RWPE2 (cell line): Measurements from ENCODE around the gene VSTM2A.

Experiments used
- ATAC-seq: fragments of 200-7000 bp; cut with Tn5 transposase; 3 replicates; pipeline ENCODE4 v1.9.1; 2021; ENCODE audit warnings: low read depth
- DNase-seq: peaks from one replicate; pipeline ENCODE4 v3.0.0-alpha.2; 2020; ENCODE audit warnings: low spot score
- H3K27ac ChIP-seq: fragments of 450-650 bp; 2 replicates; pipeline ENCODE4 v1.5.1; 2017; ENCODE audit warnings: mild to moderate bottlenecking; ENCODE audit not compliant: poor library complexity, severe bottlenecking
- H3K27me3 ChIP-seq: fragments of 250-450 bp; sonication (Bioruptor Pico); 2 replicates; pipeline ENCODE4 v1.5.1; 2021; ENCODE audit warnings: mild to moderate bottlenecking, moderate library complexity; ENCODE audit not compliant: insufficient read depth, poor library complexity, severe bottlenecking
- H3K36me3 ChIP-seq: fragments of 250-450 bp; sonication (Bioruptor Pico); 2 replicates; pipeline ENCODE4 v1.5.1; 2020; ENCODE audit warnings: low read depth, mild to moderate bottlenecking, moderate library complexity
- H3K4me1 ChIP-seq: fragments of 250-450 bp; sonication (Bioruptor Pico); 2 replicates; pipeline ENCODE4 v1.5.1; 2021; ENCODE audit warnings: mild to moderate bottlenecking, moderate library complexity; ENCODE audit not compliant: insufficient read depth, poor library complexity, severe bottlenecking
- H3K4me3 ChIP-seq: fragments of 250-450 bp; sonication (Bioruptor Pico); 2 replicates; pipeline ENCODE4 v1.5.1; 2021; ENCODE audit warnings: mild to moderate bottlenecking, moderate library complexity; ENCODE audit not compliant: severe bottlenecking
- H3K9me3 ChIP-seq: fragments of 250-450 bp; sonication (Bioruptor Pico); 2 replicates; pipeline ENCODE4 v1.5.1; 2021; ENCODE audit warnings: mild to moderate bottlenecking, moderate library complexity; ENCODE audit not compliant: severe bottlenecking
- TF ChIP-seq, protein P1 (sequence below): fragments of 450-650 bp; IDR thresholded peaks from one replicate; pipeline ENCODE4 v1.5.1; 2017; ENCODE audit warnings: mild to moderate bottlenecking, moderate library complexity; ENCODE audit not compliant: poor library complexity, severe bottlenecking

Gene VSTM2A

DNA sequence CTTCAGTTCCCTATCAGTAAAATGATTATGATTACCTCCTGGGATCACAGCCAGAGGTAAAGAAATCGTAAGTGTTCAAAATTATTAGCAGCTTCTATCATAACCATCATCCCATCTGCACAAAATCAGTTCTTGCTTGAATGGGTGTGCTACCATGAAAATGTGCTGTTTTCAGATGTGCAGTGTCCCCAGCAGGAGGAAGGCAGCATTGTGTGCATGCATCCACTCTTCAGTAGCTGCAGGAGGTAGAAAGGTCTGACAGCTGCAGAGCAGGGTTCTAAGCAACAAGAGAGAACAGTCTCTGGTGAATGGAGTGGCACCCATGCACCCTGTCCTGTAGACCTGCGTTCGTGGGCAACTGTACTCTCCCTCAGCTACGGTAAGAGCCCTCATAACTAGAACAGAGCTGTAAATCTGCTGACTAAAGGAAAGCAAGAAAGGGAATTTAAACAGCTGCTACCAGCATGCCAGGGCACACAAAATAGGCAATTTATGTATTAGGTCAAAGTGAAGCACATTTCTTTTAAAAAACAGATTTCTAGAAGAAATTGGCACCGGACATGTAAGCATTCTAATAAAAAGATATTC lies 21.2 kb downstream of the VSTM2A start:
- H3K27me3 ChIP-seq, result peaks cover 13% of the 10 kb centered on the region
- H3K9me3 ChIP-seq, result no peaks in the 10 kb centered on the region
- no peaks in the 10 kb centered on the region for H3K4me1 ChIP-seq
- H3K27ac ChIP-seq, result no peak overlapping the region
- H3K4me3 ChIP-seq, result no peak overlapping the region
- DNase-seq (no peak), ATAC-seq (no peak)
- TF ChIP-seq, protein P1, sequence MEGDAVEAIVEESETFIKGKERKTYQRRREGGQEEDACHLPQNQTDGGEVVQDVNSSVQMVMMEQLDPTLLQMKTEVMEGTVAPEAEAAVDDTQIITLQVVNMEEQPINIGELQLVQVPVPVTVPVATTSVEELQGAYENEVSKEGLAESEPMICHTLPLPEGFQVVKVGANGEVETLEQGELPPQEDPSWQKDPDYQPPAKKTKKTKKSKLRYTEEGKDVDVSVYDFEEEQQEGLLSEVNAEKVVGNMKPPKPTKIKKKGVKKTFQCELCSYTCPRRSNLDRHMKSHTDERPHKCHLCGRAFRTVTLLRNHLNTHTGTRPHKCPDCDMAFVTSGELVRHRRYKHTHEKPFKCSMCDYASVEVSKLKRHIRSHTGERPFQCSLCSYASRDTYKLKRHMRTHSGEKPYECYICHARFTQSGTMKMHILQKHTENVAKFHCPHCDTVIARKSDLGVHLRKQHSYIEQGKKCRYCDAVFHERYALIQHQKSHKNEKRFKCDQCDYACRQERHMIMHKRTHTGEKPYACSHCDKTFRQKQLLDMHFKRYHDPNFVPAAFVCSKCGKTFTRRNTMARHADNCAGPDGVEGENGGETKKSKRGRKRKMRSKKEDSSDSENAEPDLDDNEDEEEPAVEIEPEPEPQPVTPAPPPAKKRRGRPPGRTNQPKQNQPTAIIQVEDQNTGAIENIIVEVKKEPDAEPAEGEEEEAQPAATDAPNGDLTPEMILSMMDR, result no peak
- no peaks in the 10 kb centered on the region for H3K36me3 ChIP-seq

DNA sequence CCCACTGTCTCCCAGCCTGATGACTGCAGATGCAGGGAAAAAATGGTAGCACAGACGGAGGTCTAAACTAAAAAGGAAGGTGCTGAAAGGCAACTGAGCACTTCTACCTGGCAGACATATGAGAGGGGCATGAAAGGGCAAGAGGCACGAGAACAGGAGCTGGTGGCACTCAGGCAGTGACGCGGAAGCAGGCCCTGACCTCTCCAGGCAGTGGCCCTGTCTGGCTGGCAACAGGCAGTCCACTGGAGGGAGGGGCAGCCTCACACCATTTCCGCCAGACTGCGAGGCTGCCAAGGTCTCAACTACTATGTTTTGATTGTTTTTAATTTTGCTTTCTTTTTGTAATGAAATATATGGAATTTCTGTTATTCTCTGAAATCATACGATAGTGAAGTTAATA lies 23.3 kb downstream of the VSTM2A start:
- H3K9me3 ChIP-seq, result no peaks in the 10 kb centered on the region
- H3K4me3 ChIP-seq, result no peak overlapping the region
- peaks cover 23% of the 10 kb centered on the region for H3K27me3 ChIP-seq
- ATAC-seq, result no peak
- H3K27ac ChIP-seq, result no peak overlapping the region
- no peak for DNase-seq
- no peaks in the 10 kb centered on the region for H3K4me1 ChIP-seq
- TF ChIP-seq, protein P1, result no peak
- no peaks in the 10 kb centered on the region for H3K36me3 ChIP-seq

DNA sequence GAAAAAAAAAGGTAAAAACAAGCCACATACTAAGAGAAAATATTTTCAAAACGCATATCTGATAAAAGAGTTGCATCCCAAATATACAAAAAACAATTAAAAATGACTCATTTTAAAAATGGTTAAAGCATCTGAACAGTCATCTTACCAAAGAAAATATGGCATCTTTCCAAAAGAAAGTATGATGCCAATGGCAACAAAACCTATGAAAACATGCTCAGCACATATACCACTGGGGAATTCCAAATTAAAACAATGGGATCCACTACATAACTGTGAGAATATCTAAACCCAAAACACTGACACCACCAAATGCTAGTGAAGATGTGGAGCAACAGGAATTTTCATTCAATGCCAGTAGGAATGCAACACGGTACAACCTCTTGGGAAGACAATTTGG lies 39.3 kb downstream of the VSTM2A start:
- no peak overlapping the region for H3K4me3 ChIP-seq
- no peak overlapping the region for H3K27ac ChIP-seq
- DNase-seq (no peak), ATAC-seq (no peak; the same call in 2 of the 3 replicates)
- no peaks in the 10 kb centered on the region for H3K9me3 ChIP-seq
- no peaks in the 10 kb centered on the region for H3K4me1 ChIP-seq
- TF ChIP-seq, protein P1, result no peak
- H3K36me3 ChIP-seq, result no peaks in the 10 kb centered on the region
- H3K27me3 ChIP-seq, result peaks cover 38% of the 10 kb centered on the region

DNA sequence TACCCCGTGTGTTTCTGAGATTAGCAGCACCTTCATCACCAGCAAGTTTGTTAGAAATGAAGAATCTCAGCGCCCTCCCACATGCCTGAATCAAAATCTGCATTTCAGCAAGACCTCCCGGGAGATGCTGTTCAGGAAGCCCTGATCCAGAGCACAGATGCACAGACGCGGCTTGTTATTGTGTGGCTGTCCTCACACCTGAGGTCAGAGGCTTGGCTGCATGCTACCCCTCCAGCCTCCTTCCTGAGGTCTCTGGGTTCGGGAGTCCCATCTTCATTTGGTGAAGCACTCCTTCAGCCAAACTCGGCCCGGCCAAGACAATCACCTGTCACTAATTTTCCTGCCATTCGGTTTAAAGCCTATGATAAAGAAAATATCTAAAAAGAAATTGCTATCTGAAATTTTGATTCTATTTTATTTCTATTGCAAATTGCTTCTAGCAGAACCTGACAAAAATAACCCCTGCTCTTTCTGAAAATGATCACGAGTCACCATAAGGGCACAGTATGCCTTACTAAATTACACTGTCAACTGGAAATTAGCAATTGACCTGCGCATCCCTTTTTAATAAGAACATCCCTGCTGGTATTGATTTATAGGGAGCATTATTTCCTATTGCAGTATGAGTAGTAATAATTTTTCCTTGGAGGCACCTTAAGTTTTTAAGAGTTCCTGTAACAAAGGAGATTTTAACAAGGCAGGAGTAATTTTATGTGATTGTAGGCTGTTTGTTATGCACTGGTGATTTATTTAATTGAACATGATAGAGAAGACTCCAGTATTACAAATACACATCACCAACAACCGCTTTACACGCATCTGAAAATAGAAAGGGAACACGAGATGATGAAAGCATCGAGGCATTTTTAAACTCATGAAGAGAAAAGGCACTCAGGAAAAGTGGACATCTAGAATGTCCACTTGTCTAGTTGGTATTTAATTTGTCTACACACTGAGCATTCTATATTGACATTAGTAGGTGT lies 49.5 kb downstream of the VSTM2A start:
- no peak for DNase-seq
- Histone ChIP-seq H3K4me1 (no peaks in the 10 kb centered on the region), H3K4me3 (no peak overlapping the region), H3K27me3 (peaks cover 14% of the 10 kb centered on the region), H3K36me3 (no peaks in the 10 kb centered on the region), H3K27ac (no peak overlapping the region), H3K9me3 (no peaks in the 10 kb centered on the region)
- no peak for ATAC-seq
- TF ChIP-seq, protein P1, result no peak

DNA sequence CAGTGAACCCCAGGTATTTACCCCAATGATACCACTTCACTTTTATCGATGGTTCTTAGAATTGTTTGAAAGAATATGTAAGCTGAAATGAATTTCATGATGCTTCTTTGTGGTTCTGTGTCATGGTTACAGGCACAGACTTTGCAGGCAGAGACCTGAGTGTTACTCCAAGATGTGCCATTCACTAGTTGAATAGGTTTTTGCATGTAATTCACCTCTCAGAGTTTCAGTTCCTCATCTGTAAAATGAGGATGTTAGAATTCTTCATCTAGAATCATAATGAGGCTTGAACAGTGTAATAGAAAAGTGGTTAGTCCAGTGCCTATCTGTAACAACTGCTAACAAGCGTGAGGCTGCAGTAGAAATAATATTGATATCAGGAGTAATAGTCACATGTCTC lies 54.6 kb downstream of the VSTM2A start:
- Histone ChIP-seq H3K27ac (no peak overlapping the region), H3K36me3 (no peaks in the 10 kb centered on the region), H3K27me3 (peaks cover 29% of the 10 kb centered on the region), H3K9me3 (no peaks in the 10 kb centered on the region), H3K4me1 (no peaks in the 10 kb centered on the region), H3K4me3 (no peak overlapping the region)
- TF ChIP-seq, protein P1, result no peak
- ATAC-seq, result no peak
- no peak for DNase-seq
